Left colon (tissue), 2 donors: ENCODE results near the gene FOXE3. TPM values are rescaled to one million over a fixed set of nuclear protein-coding genes. Genes with fewer than 3 reads are reported as not detected.
"Not testable (repeated sequence)": the region's sequence is repeated elsewhere in the genome, so short reads cannot be mapped to it uniquely, and the experiment has no call there.

Source experiments
- ATAC-seq: fragments of 200-7000 bp; cut with Tn5 transposase; one replicate; pipeline ENCODE4 v1.9.1; 2020; ENCODE audit warnings: mild to moderate bottlenecking, moderate library complexity
- DNase-seq, 2 donors: peaks; one replicate each; pipeline ENCODE4 v3.0.0-alpha.2; 2020
- intact Hi-C, 2 donors: fragments of 100-400 bp; cut with DNase I in 1 of 2; cut with micrococcal nuclease in 1 of 2; formaldehyde crosslinking; loops; one replicate each; pipeline versions ENCODE4 v1.11.2 to v1.14.0; 2022; cut with DNase I, micrococcal nuclease
- total RNA-seq, 2 donors: library from RNA; stranded (reverse); fragmentation: NEBNext Ultra II Directional; extraction: Animal tissue kit (Norgen Biotek cat#: 25700); gene quantifications; one replicate each; pipeline ENCODE4 v1.2.1, GENCODE V29; 2021
- donor health status: DM: no; HTN: no; CAD: no.
- donor health status: DM: yes; HTN: yes; CAD: no.

FOXE3 gene
- total RNA-seq, 2 donors from 2014 or later, result not detected

DNA sequence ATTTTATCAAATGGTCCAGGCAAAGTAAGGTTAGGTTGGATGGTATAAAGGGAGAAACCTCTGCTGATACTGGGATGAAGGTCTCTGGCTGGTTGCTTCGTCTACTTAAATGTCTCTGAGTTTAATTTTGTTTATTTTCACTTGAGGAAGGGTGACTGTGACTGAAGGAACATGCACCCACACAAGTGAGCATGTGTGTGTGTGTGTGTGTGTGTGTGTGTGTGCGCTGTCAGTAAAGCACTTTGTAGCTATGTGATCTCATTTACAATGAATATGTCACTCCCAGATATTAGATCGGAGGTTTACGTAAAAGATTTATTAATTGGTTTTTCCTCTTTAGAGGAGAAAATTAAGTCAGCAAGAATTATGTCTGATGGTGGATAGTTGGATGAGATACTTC is 26.1 kb downstream of the FOXE3 start:
- ATAC-seq (no peak), DNase-seq (no peak)
- intact Hi-C loops, result loop anchor here in 1 of 2 donors (5.0 kb wide), 1 partner anchor 270 kb away; no protein-coding TSS in a partner anchor

DNA sequence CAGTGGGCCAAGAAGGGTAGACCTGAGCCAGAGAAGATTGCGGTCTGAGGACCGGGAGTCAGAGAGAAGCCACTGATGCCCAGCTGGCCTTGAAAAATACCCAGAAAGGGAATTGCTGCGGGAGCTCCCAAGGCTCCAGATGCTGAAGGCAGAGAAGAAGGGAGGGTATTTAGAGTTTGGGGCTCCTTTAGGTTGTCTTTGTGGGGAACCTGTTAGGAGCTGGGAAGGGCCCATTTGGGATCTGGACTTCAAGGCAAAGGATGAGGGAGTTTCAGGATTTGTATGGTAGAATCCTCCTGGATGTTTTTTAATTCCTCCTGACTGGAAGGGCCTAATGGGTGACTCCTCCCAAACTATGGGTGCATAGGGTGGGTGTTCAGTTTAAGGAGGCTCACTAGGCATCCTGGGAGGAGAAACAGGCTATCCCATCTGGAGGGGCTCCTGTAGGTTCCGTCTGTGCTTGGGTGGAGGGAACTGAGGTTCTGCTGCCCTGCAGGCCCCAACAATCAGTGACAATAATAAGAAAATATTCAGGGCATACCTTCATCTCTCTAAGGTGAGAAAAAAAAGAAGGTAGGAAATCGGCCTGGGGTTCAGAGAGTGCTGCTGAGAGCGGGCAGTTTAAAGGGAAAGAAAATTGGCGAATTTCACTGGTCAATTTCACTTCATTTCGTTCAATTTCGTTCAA is 26.9 kb downstream of the FOXE3 start:
- intact Hi-C loops, result loop anchor here in 1 of 2 donors (5.0 kb wide), 1 partner anchor 269 kb away; no protein-coding TSS in a partner anchor

DNA sequence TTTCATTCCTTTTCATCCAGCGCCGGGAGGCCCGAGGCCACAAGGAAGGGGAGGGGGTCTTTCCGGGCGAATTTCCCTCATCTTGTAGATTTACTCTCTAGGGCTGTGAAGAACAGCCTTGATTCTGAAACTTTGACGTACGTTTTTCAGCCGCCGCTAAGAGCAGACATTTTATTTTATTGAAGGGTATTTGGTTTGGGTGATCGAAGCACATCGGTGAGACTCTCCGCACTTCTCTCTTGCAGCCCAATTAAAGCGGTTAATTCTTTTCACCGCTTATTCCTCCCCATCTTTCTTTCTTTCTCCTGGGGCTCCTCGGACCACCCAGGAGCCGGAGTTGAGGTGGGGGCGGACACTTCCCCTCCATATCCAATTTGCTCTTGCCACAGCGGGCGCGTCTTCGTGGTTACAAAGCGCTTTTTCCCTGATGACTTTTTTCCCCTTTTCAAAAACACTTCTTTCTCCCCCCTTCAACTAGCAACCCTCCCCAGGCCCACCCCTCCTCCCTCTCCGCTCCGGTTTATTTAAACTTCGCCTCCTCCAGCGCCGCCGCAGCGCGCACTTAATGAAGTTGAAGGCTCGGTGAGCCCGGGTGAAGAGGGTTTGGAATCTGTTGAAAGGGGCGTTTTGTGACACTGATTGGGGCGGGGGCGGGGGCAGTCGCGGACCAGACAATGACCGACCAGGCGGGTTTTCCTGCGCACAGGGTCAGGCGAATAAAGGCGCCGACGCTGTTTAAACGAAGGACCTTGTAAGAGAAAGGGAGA is 27.6 kb downstream of the FOXE3 start:
- no peak for ATAC-seq
- intact Hi-C loops, result loop anchor here in 1 of 2 donors (5.0 kb wide), 1 partner anchor 269 kb away; no protein-coding TSS in a partner anchor
- peak in 1 of 2 donors; percentile 35 for DNase-seq

More for the DNA sequence above, 26.9 kb downstream of the FOXE3 start:
- ATAC-seq (no peak), DNase-seq (peak in 1 of 2 donors; percentile 11)

- no peak for DNase-seq
- intact Hi-C loops, result loop anchor here in 1 of 2 donors (5.0 kb wide), 1 partner anchor 268 kb away; no protein-coding TSS in a partner anchor
Measured at GRCh38 chr1:47444297-47444561, 28.1 kb downstream of the FOXE3 start.

GRCh38 chr1:47444562-47445465 is 28.7 kb downstream of the FOXE3 start:
- DNase-seq, result peak in 1 of 2 donors; percentile 72
- ATAC-seq, result peak; percentile 56
- intact Hi-C loops, result loop anchor here in 1 of 2 donors (5.0 kb wide), 1 partner anchor 267 kb away; no protein-coding TSS in a partner anchor

More at GRCh38 chr1:47444297-47444561, 28.1 kb downstream of the FOXE3 start:
- ATAC-seq, result no peak

GRCh38 chr1:47445823-47446550 is 29.9 kb downstream of the FOXE3 start:
- intact Hi-C loops, result no loop called here
- DNase-seq, result peak in 1 of 2 donors; percentile 14

GRCh38 chr1:47448462-47449222 is 32.6 kb downstream of the FOXE3 start:
- intact Hi-C loops, result no loop called here
- ATAC-seq (no peak), DNase-seq (no peak)

More at GRCh38 chr1:47445823-47446550, 29.9 kb downstream of the FOXE3 start:
- ATAC-seq, result peak; percentile 2

- intact Hi-C loops, result no loop called here
- ATAC-seq, result peak; percentile 25
- DNase-seq, result peak in 1 of 2 donors; percentile 46
Measured at GRCh38 chr1:47449822-47450552, 33.9 kb downstream of the FOXE3 start.

GRCh38 chr1:47450606-47451005 is 34.5 kb downstream of the FOXE3 start:
- ATAC-seq (peak; percentile 9), DNase-seq (no peak)
- intact Hi-C loops, result no loop called here

- no peak for DNase-seq
- intact Hi-C loops, result no loop called here
- peak; percentile 42 for ATAC-seq
Measured at GRCh38 chr1:47452426-47452825, 36.3 kb downstream of the FOXE3 start.

DNA sequence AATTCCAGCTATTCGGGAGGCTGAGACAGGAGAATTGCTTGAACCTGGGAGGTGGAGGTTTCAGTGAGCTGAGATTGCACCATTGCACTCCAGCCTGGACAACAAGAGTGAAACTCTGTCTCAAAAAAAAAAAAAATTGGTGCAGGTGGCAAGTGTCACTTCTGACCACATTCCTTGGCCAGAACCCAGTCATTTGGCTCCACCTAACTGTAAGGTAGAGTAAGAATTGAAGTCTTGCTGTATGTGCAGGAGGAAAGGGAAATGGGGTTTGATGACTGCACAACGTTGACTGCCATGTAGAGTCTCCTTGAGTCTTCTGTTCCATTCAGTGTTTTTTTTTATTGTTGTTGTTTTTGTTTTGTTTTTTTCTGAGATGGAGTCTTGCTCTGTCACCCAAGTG is 37.8 kb downstream of the FOXE3 start:
- intact Hi-C loops, ATAC-seq, DNase-seq: not testable (repeated sequence)

- ATAC-seq (no peak), DNase-seq (no peak)
- intact Hi-C loops, result no loop called here
Measured at GRCh38 chr1:47456250-47456649, 40.2 kb downstream of the FOXE3 start.

DNA sequence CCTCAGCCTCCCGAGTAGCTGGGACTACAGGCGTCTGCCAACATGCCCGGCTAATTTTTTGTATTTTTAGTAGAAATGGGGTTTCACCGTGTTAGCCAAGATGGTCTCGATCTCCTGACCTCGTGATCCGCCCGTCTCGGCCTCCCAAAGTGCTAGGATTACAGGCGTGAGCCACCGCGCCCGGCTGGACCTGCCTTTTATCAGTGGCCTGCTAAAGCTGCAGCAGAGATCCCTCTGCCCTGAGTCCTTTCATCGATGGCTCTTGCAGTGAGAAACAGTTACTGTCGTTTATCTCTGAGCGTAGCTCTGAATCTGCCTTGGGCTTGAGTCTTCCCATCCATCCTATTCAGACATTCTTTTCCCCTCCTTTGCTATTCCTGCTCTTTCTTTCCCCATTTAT is 41.5 kb downstream of the FOXE3 start:
- intact Hi-C loops, ATAC-seq, DNase-seq: not testable (repeated sequence)

GRCh38 chr1:47459253-47459788 is 43.2 kb downstream of the FOXE3 start:
- DNase-seq (no peak), ATAC-seq (no peak)
- intact Hi-C loops, result no loop called here

GRCh38 chr1:47460040-47460439 is 44.0 kb downstream of the FOXE3 start:
- intact Hi-C loops, result no loop called here
- no peak for ATAC-seq
- no peak for DNase-seq

GRCh38 chr1:47460456-47460855 is 44.4 kb downstream of the FOXE3 start:
- no peak for ATAC-seq
- no peak for DNase-seq
- intact Hi-C loops, result no loop called here

GRCh38 chr1:47465605-47466004 is 49.5 kb downstream of the FOXE3 start:
- DNase-seq (no peak), ATAC-seq (no peak)
- intact Hi-C loops, result no loop called here
